GM18867 (cell line): ENCODE measurements around the gene CRACDL.
A peak's percentile ranks its signal among the peaks of the same experiment; 100 is the strongest.
"Not testable (repeated sequence)": the region's sequence is repeated elsewhere in the genome, so short reads cannot be mapped to it uniquely, and the experiment has no call there.

ENCODE experiments used
- ATAC-seq: cut with Tn5 transposase; IDR thresholded peaks from one replicate; pipeline ENCODE4 v1.9.1; 2021; ENCODE audit warnings: mild to moderate bottlenecking, moderate library complexity; ENCODE audit not compliant: unreplicated experiment

The CRACDL gene

GRCh38 chr2:98759338-98759737 is 176.7 kb downstream of the CRACDL start:
- no peak for ATAC-seq

GRCh38 chr2:98757904-98758421 is 178.1 kb downstream of the CRACDL start:
- ATAC-seq, result peak; percentile 85

GRCh38 chr2:98753801-98754200 is 182.2 kb downstream of the CRACDL start:
- ATAC-seq, result no peak

GRCh38 chr2:98752711-98753110 is 183.3 kb downstream of the CRACDL start:
- ATAC-seq, result not testable (repeated sequence)

GRCh38 chr2:98751748-98752147 is 184.3 kb downstream of the CRACDL start:
- ATAC-seq, result no peak

GRCh38 chr2:98750593-98751282 is 185.3 kb downstream of the CRACDL start:
- ATAC-seq, result no peak

- ATAC-seq, result no peak
Observed at GRCh38 chr2:98749066-98749450, 187.0 kb downstream of the CRACDL start.

GRCh38 chr2:98748292-98749065 is 187.5 kb downstream of the CRACDL start:
- ATAC-seq, result no peak

- no peak for ATAC-seq
Observed at GRCh38 chr2:98747888-98748287, 188.1 kb downstream of the CRACDL start.

- no peak for ATAC-seq
Observed at GRCh38 chr2:98746426-98746825, 189.6 kb downstream of the CRACDL start.

GRCh38 chr2:98744595-98744994 is 191.4 kb downstream of the CRACDL start:
- ATAC-seq, result no peak
